NT2/D1 (cell line): ENCODE measurements around the gene TBKBP1.

Experiments used
- DNase-seq: peaks from one replicate; pipeline ENCODE4 v3.0.0-alpha.2; 2011; ENCODE audit warnings: low read depth, low spot score
- H3K27me3 ChIP-seq: 2 replicates; pipeline ENCODE4 v1.6.0; 2011; ENCODE audit warnings: mild to moderate bottlenecking; ENCODE audit not compliant: insufficient read length, insufficient read depth
- H3K36me3 ChIP-seq: 2 replicates; pipeline ENCODE4 v1.6.1; 2011; ENCODE audit warnings: mild to moderate bottlenecking, low read length, mixed read lengths; ENCODE audit not compliant: insufficient read depth, insufficient read length
- H3K4me1 ChIP-seq: 2 replicates; pipeline ENCODE4 v1.5.1; 2011; ENCODE audit not compliant: insufficient read depth, insufficient read length
- H3K4me3 ChIP-seq: 2 replicates; pipeline ENCODE4 v1.5.1; 2011; ENCODE audit warnings: low read depth; ENCODE audit not compliant: insufficient read length
- H3K9ac ChIP-seq: 2 replicates; pipeline ENCODE4 v1.6.0; 2011; ENCODE audit warnings: low read depth; ENCODE audit not compliant: insufficient read length
- H3K9me3 ChIP-seq: 2 replicates; pipeline ENCODE4 v1.5.1; 2011; ENCODE audit warnings: mild to moderate bottlenecking, low read length; ENCODE audit not compliant: insufficient read depth
- SUZ12 ChIP-seq: IDR thresholded peaks from 2 replicates; pipeline ENCODE4 v1.6.1; 2011; ENCODE audit not compliant: insufficient read length, insufficient read depth; ENCODE audit errors: extremely low read depth
- YY1 ChIP-seq: IDR thresholded peaks from 2 replicates; pipeline ENCODE4 v1.6.1; 2011; ENCODE audit not compliant: insufficient read length, insufficient read depth
- ZNF274 ChIP-seq: IDR thresholded peaks from 2 replicates; pipeline ENCODE4 v1.6.1; 2011; ENCODE audit warnings: mild to moderate bottlenecking, low read depth, low read length

Gene TBKBP1

DNA sequence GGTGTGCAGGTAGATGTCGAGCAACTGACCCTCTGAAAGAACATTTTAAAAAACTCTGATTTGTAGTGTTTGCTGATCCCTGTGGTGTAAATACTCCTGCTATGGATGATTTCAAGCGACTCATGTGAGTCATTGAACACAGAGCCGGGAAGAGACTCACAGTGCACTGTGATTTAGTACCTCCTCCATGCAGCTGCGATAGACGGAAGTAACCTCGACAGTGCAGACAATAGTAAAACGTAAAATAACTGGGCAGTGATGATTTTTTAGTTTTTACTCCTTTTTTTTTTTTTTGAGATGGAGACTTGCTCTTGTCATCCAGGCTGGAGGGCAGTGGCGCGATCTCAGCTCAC is 47.8 kb downstream of the TBKBP1 start:
- no peak overlapping the region for H3K9ac ChIP-seq
- TF ChIP-seq ZNF274 = no peak
- no peak for TF ChIP-seq YY1
- TF ChIP-seq SUZ12 = no peak
- no peaks in the 10 kb centered on the region for H3K36me3 ChIP-seq
- H3K27me3 ChIP-seq = peaks cover 7% of the 10 kb centered on the region
- no peak overlapping the region for H3K4me3 ChIP-seq
- H3K4me1 ChIP-seq = no peaks in the 10 kb centered on the region
- no peaks in the 10 kb centered on the region for H3K9me3 ChIP-seq
- no peak for DNase-seq

- no peak for TF ChIP-seq ZNF274
- no peak for TF ChIP-seq YY1
- no peak for TF ChIP-seq SUZ12
These were observed 48.6 kb downstream of the TBKBP1 start for GRCh38 chr17:47742319-47743181.

DNA sequence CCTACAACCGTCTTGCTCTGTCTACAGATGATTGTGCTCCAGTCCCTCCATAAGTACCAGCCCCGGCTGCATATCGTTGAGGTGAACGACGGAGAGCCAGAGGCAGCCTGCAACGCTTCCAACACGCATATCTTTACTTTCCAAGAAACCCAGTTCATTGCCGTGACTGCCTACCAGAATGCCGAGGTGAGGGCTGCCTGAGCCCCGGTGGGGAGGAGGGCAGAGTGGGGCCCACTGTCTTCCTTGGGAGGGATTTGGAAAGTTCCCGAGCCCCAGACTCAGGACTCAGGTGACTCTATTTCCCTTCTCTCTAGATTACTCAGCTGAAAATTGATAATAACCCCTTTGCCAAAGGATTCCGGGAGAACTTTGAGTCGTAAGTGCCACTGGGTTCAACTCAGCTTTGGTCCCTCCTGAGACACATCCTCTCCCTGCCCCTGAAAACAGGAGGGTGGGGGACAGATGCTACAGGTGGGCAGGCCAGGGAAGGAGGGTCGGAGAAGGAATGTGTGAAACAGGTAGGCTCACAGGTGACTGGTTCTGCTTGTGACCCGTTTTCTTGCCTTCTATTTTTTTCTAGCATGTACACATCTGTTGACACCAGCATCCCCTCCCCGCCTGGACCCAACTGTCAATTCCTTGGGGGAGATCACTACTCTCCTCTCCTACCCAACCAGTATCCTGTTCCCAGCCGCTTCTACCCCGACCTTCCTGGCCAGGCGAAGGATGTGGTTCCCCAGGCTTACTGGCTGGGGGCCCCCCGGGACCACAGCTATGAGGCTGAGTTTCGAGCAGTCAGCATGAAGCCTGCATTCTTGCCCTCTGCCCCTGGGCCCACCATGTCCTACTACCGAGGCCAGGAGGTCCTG is 50.4 kb downstream of the TBKBP1 start:
- Histone ChIP-seq H3K4me1 (no peaks in the 10 kb centered on the region), H3K4me3 (no peak overlapping the region), H3K36me3 (no peaks in the 10 kb centered on the region), H3K9me3 (no peaks in the 10 kb centered on the region), H3K27me3 (peaks cover 2% of the 10 kb centered on the region), H3K9ac (no peak overlapping the region)
- no peak for TF ChIP-seq SUZ12
- no peak for TF ChIP-seq ZNF274
- no peak for TF ChIP-seq YY1
- DNase-seq = no peak

More at GRCh38 chr17:47742319-47743181, 48.6 kb downstream of the TBKBP1 start:
- Histone ChIP-seq H3K36me3 (no peaks in the 10 kb centered on the region), H3K9me3 (no peaks in the 10 kb centered on the region), H3K4me1 (no peaks in the 10 kb centered on the region), H3K9ac (peak overlapping the region; percentile 17), H3K4me3 (no peak overlapping the region), H3K27me3 (peaks cover 2% of the 10 kb centered on the region)
- peak; percentile 28 for DNase-seq

DNA sequence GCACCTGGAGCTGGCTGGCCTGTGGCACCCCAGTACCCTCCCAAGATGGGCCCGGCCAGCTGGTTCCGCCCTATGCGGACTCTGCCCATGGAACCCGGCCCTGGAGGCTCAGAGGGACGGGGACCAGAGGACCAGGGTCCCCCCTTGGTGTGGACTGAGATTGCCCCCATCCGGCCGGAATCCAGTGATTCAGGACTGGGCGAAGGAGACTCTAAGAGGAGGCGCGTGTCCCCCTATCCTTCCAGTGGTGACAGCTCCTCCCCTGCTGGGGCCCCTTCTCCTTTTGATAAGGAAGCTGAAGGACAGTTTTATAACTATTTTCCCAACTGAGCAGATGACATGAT is 51.0 kb downstream of the TBKBP1 start:
- no peak overlapping the region for H3K9ac ChIP-seq
- H3K36me3 ChIP-seq = no peaks in the 10 kb centered on the region

DNA sequence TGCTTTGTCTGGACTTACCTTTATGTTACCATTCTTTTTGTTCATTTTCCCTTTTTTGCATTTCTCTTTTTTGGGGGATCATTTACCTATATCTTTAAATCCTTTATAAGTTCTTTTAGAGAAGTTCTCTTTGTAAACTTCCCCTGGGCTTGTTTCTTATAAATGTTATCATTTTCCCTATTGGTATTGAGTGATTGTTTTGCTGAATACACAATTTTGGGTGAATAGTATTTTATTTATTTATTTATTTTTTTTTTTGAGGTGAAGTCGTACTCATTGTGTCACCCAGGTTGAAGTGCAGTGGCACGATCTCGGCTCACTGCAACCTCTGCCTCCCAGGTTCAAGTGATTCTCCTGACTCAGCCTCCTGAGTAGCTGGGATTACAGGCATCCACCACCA is 57.5 kb downstream of the TBKBP1 start:
- Histone ChIP-seq H3K4me1 (no peaks in the 10 kb centered on the region), H3K36me3 (no peaks in the 10 kb centered on the region), H3K4me3 (no peak overlapping the region), H3K9me3 (peaks cover 9% of the 10 kb centered on the region), H3K9ac (no peak overlapping the region), H3K27me3 (no peaks in the 10 kb centered on the region)
- TF ChIP-seq ZNF274 (no peak), SUZ12 (no peak), YY1 (no peak)
- no peak for DNase-seq

More for the DNA sequence above, 51.0 kb downstream of the TBKBP1 start:
- no peaks in the 10 kb centered on the region for H3K4me1 ChIP-seq
- H3K9me3 ChIP-seq = no peaks in the 10 kb centered on the region
- no peak for DNase-seq
- peaks cover 2% of the 10 kb centered on the region for H3K27me3 ChIP-seq
- TF ChIP-seq YY1 (no peak), ZNF274 (no peak), SUZ12 (no peak)
- H3K4me3 ChIP-seq = no peak overlapping the region

GRCh38 chr17:47757386-47757785 is 63.4 kb downstream of the TBKBP1 start:
- TF ChIP-seq SUZ12 (no peak), YY1 (no peak), ZNF274 (no peak)
- no peak for DNase-seq

DNA sequence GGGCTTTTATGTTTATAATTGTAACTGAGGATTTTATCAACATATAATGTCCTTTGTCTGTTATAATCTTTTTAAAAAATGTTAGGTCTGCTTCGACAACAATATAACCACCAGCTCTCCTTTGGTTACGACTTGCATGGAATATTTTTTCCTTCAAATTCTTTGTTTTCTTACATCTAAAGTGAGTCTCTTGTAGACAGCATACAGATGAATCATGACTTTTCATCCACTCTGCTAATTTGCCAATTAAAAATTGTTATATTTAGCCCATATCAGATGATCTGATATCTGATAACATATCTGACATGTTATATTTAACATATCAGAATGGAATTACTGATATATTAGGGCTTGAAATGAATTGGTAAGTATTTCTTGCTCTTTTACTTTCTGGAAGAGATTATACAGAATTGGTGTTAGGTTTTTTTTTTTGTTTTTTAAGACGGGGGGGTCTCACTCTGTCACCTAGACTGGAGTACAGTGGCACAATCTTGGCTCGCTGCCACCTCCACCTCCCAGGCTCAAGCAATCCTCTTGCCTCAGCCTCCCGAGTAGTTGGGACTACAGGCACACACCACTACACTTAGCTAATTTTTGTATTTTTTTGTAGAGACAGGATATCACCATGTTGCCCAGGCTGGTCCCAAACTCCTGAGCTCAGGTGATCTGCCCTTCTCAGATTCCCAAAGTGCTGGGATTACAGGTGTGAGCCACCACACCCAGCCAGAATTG is 66.6 kb downstream of the TBKBP1 start:
- Histone ChIP-seq H3K4me3 (no peak overlapping the region), H3K9me3 (peaks cover 21% of the 10 kb centered on the region), H3K9ac (no peak overlapping the region), H3K27me3 (peaks cover 11% of the 10 kb centered on the region), H3K36me3 (no peaks in the 10 kb centered on the region), H3K4me1 (no peaks in the 10 kb centered on the region)
- TF ChIP-seq SUZ12 = no peak
- no peak for TF ChIP-seq YY1
- TF ChIP-seq ZNF274 = no peak
- no peak for DNase-seq

More at GRCh38 chr17:47757386-47757785, 63.4 kb downstream of the TBKBP1 start:
- Histone ChIP-seq H3K9ac (no peak overlapping the region), H3K36me3 (no peaks in the 10 kb centered on the region), H3K4me3 (no peak overlapping the region), H3K9me3 (peaks cover 24% of the 10 kb centered on the region), H3K27me3 (peaks cover 11% of the 10 kb centered on the region), H3K4me1 (no peaks in the 10 kb centered on the region)
